Measurements from ENCODE around the gene THAP11.
"Not testable (repeated sequence)": the region's sequence is repeated elsewhere in the genome, so short reads cannot be mapped to it uniquely, and the experiment has no call there.

Gene THAP11

DNA sequence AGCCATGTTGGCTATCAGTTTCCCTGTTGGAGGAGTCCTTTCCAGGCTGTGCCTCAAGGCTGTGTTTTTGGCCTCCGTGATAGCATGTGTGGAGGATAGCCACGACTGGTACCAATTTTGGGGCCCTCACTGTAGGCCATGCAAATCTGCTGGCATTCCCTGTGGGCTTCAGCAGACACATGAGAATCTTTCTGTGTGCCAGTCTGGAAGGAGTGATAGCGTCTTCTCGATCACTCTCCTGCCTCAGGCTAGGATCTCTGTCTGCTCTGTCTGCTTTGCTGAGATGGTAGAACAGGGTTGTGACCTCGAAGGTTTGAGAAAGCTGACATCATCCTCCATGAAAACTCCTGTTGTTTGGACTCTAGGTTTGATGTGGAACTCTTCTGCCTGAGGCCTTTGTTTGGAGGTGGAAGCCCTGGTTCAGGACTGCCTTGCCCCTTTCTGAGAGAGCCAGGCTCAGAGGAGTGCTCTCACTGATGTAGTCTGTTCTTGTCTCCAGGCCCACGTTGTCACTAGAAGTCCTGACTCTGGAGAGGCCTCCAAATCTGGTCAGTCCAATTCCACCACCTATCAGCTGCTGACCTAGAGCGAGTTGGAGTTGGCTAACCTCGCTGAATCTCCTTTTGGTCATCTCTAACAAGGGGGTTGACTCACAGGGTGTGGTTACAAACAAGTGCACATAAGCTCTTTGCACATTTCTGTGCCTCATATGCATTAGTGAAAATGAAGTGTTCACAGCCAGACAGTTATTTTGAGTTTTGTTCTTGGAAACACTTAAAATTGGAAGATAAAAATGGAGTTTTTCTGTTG lies 18.7 kb downstream of the THAP11 start:
- Histone ChIP-seq H3K27me3 (replicated peaks; ENCODE audit: insufficient read depth, low read length) (no peaks in the 10 kb centered on the region), H3K9me2 (replicated peaks; ENCODE audit: insufficient read depth, low read length) (no peaks in the 10 kb centered on the region), H3K79me2 (ENCODE audit: low read length) (peaks cover 87% of the 10 kb centered on the region), H3F3A (ENCODE audit: insufficient read depth, low read length) (no peaks in the 10 kb centered on the region), H3K27ac (ENCODE audit: low read length) (no peak overlapping the region), H3K4me2 (ENCODE audit: low read depth, low read length) (no peak overlapping the region), H3K9ac (ENCODE audit: low read length) (no peak overlapping the region), H3K4me3 (ENCODE audit: low read length) (no peak overlapping the region), H3K4me1 (ENCODE audit: low read length) (no peaks in the 10 kb centered on the region), H4K20me1 (ENCODE audit: insufficient read depth, low read length) (peaks cover 5% of the 10 kb centered on the region; the same call in 1 of the 2 replicates), H3K36me3 (replicated peaks; ENCODE audit: insufficient read depth, low read length) (no peaks in the 10 kb centered on the region; the same call in none of the 2 replicates), H3K9me3 (replicated peaks; ENCODE audit: insufficient read depth, low read length) (no peaks in the 10 kb centered on the region), H2AFZ (ENCODE audit: low read length) (no peak overlapping the region)
- no peak for DNase-seq
- TF ChIP-seq EZH2phosphoT487 (IDR thresholded peaks at IDR 0.05; ENCODE audit: low read length) (no peak), CTCF (IDR thresholded peaks at IDR 0.05; ENCODE audit: low read length) (no peak), EZH2 (optimal IDR thresholded peaks at IDR 0.05; ENCODE audit: low read depth, low read length) (no peak)

DNA sequence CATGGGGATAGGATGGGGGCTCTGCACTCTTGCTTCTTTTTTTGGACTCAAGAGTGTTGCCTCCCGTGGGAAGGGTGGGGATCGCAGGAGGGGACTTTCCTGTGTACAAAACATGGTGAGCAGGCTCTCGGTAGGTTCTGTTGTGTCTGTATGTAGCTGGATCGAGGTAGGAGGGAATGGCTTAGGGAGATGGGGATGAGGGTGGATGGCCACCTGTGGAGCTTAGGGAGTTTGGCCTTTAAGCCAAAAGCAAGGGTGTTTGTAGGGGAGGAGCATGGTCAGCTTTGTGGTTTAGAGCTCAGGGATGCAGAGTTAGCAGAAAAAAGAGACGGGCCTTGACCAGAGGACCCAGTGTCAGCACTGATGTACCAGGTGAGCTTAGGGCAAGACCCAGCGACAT lies 19.8 kb downstream of the THAP11 start:
- H3K27ac ChIP-seq (ENCODE audit: low read length), result no peak overlapping the region
- H3K4me3 ChIP-seq (ENCODE audit: low read length), result no peak overlapping the region
- H3K79me2 ChIP-seq (ENCODE audit: low read length), result peaks cover 77% of the 10 kb centered on the region
- no peaks in the 10 kb centered on the region for H3K9me2 ChIP-seq (replicated peaks; ENCODE audit: insufficient read depth, low read length)
- no peak overlapping the region for H2AFZ ChIP-seq (ENCODE audit: low read length)
- no peaks in the 10 kb centered on the region for H3K9me3 ChIP-seq (replicated peaks; ENCODE audit: insufficient read depth, low read length)
- no peak for DNase-seq
- no peak overlapping the region for H3K4me2 ChIP-seq (ENCODE audit: low read depth, low read length)
- no peak for TF ChIP-seq EZH2phosphoT487 (IDR thresholded peaks at IDR 0.05; ENCODE audit: low read length)
- no peak for TF ChIP-seq CTCF (IDR thresholded peaks at IDR 0.05; ENCODE audit: low read length)
- TF ChIP-seq EZH2 (optimal IDR thresholded peaks at IDR 0.05; ENCODE audit: low read depth, low read length), result no peak
- H3K9ac ChIP-seq (ENCODE audit: low read length), result no peak overlapping the region
- no peaks in the 10 kb centered on the region for H3K27me3 ChIP-seq (replicated peaks; ENCODE audit: insufficient read depth, low read length)
- H3K36me3 ChIP-seq (replicated peaks; ENCODE audit: insufficient read depth, low read length), result no peaks in the 10 kb centered on the region; the same call in none of the 2 replicates
- no peaks in the 10 kb centered on the region for H3K4me1 ChIP-seq (ENCODE audit: low read length)
- peaks cover 5% of the 10 kb centered on the region; the same call in 1 of the 2 replicates for H4K20me1 ChIP-seq (ENCODE audit: insufficient read depth, low read length)
- H3F3A ChIP-seq (ENCODE audit: insufficient read depth, low read length), result no peaks in the 10 kb centered on the region

DNA sequence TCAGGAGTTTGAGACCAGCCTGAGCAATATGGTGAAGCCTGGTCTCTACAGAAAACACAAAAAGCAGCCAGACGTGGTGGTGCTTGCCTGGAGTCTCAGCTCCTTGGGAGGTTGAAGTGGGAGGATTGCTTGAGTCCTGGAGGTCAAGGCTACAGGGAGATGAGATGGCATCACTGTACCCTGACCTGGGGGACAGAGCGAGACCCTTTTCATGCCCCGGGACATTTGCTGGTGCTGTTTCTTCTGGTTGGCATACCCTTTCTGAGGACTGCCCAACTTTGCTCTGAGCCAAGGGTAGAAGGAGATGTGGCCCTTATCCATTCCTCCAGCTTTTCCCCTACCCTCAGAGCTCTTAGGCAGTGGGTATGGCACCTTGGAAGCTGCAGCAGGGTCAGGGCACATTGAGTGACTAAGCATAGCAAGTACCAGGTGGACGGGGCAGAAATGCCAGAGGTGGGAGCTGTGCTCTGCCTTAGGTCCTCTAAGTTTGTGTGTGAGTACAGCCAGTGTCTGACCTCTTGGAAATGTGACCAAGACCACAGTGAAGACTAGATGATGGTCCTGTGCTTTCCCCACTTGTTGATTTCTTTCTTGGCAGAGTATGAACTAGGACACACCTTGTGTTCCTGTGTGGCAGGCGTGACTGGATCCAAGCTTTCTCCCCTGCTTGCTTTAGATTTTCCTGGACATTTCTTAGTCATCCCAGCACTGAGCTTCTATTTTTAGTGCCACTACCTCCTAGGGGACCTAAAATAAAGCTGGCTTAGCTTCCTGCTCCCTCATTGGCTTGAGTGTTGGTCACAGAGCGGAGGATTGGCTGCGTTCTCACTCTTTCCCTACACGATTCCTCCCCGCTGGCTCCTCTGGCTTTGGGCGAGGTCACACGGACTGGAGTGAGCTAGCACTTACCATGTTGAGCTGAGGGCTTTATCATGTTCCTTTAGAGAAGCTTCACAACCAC lies 20.8 kb downstream of the THAP11 start:
- H3K9me2 ChIP-seq (replicated peaks; ENCODE audit: insufficient read depth, low read length), result no peaks in the 10 kb centered on the region
- no peak overlapping the region for H3K4me2 ChIP-seq (ENCODE audit: low read depth, low read length)
- H3K4me1 ChIP-seq (ENCODE audit: low read length), result no peaks in the 10 kb centered on the region
- no peaks in the 10 kb centered on the region for H3K27me3 ChIP-seq (replicated peaks; ENCODE audit: insufficient read depth, low read length)
- no peak overlapping the region for H3K27ac ChIP-seq (ENCODE audit: low read length)
- peaks cover 69% of the 10 kb centered on the region for H3K79me2 ChIP-seq (ENCODE audit: low read length)
- no peaks in the 10 kb centered on the region; the same call in none of the 2 replicates for H3K36me3 ChIP-seq (replicated peaks; ENCODE audit: insufficient read depth, low read length)
- H2AFZ ChIP-seq (ENCODE audit: low read length), result no peak overlapping the region
- DNase-seq, result no peak
- no peak overlapping the region for H3K4me3 ChIP-seq (ENCODE audit: low read length)
- no peak overlapping the region for H3K9ac ChIP-seq (ENCODE audit: low read length)
- H4K20me1 ChIP-seq (ENCODE audit: insufficient read depth, low read length), result no peaks in the 10 kb centered on the region; the same call in 1 of the 2 replicates
- TF ChIP-seq EZH2 (optimal IDR thresholded peaks at IDR 0.05; ENCODE audit: low read depth, low read length) (no peak), CTCF (IDR thresholded peaks at IDR 0.05; ENCODE audit: low read length) (no peak), EZH2phosphoT487 (IDR thresholded peaks at IDR 0.05; ENCODE audit: low read length) (no peak)
- H3F3A ChIP-seq (ENCODE audit: insufficient read depth, low read length), result no peaks in the 10 kb centered on the region
- H3K9me3 ChIP-seq (replicated peaks; ENCODE audit: insufficient read depth, low read length), result no peaks in the 10 kb centered on the region

- not testable (repeated sequence) for H3K4me1 ChIP-seq (ENCODE audit: low read length); H3K9ac ChIP-seq (ENCODE audit: low read length); H3K27ac ChIP-seq (ENCODE audit: low read length); H4K20me1 ChIP-seq (ENCODE audit: insufficient read depth, low read length); H3K4me3 ChIP-seq (ENCODE audit: low read length); H3K27me3 ChIP-seq (replicated peaks; ENCODE audit: insufficient read depth, low read length); H3K4me2 ChIP-seq (ENCODE audit: low read depth, low read length); DNase-seq; H3F3A ChIP-seq (ENCODE audit: insufficient read depth, low read length); H2AFZ ChIP-seq (ENCODE audit: low read length); H3K9me3 ChIP-seq (replicated peaks; ENCODE audit: insufficient read depth, low read length); H3K9me2 ChIP-seq (replicated peaks; ENCODE audit: insufficient read depth, low read length); H3K36me3 ChIP-seq (replicated peaks; ENCODE audit: insufficient read depth, low read length)
- peaks cover 58% of the 10 kb centered on the region for H3K79me2 ChIP-seq (ENCODE audit: low read length)
These were observed 21.9 kb downstream of the THAP11 start for GRCh38 chr16:67864044-67864443.

Data from MM.1S (cell line).